HG02840 (cell line): ENCODE measurements around the gene SPEN.
"Not testable (repeated sequence)": the region's sequence is repeated elsewhere in the genome, so short reads cannot be mapped to it uniquely, and the experiment has no call there.

Source experiments
- ATAC-seq: cut with Tn5 transposase; IDR thresholded peaks from one replicate; pipeline ENCODE4 v1.9.1; 2021; ENCODE audit warnings: mild to moderate bottlenecking, moderate library complexity, moderate number of reproducible peaks; ENCODE audit not compliant: unreplicated experiment, low FRiP score

Gene SPEN

GRCh38 chr1:15885701-15886610 lies 38.4 kb downstream of the SPEN start:
- no peak for ATAC-seq

GRCh38 chr1:15886611-15887167 lies 39.2 kb downstream of the SPEN start:
- no peak for ATAC-seq

GRCh38 chr1:15892857-15893599 lies 45.5 kb downstream of the SPEN start:
- not testable (repeated sequence) for ATAC-seq

- ATAC-seq = no peak
Observed at GRCh38 chr1:15895233-15895632, 47.7 kb downstream of the SPEN start.

GRCh38 chr1:15896841-15897610 lies 49.5 kb downstream of the SPEN start:
- ATAC-seq = not testable (repeated sequence)

GRCh38 chr1:15899266-15899665 lies 51.8 kb downstream of the SPEN start:
- ATAC-seq = no peak

GRCh38 chr1:15900662-15901279 lies 53.3 kb downstream of the SPEN start:
- ATAC-seq = no peak

- ATAC-seq = no peak
Observed at GRCh38 chr1:15902882-15903281, 55.4 kb downstream of the SPEN start.

- no peak for ATAC-seq
Observed at GRCh38 chr1:15908597-15908996, 61.1 kb downstream of the SPEN start.

- ATAC-seq = no peak
Observed at GRCh38 chr1:15911141-15911540, 63.6 kb downstream of the SPEN start.

- no peak for ATAC-seq
Observed at GRCh38 chr1:15911927-15912326, 64.4 kb downstream of the SPEN start.

GRCh38 chr1:15913607-15914006 lies 66.1 kb downstream of the SPEN start:
- not testable (repeated sequence) for ATAC-seq

GRCh38 chr1:15915991-15916390 lies 68.5 kb downstream of the SPEN start:
- no peak for ATAC-seq

GRCh38 chr1:15916417-15916816 lies 68.9 kb downstream of the SPEN start:
- ATAC-seq = no peak

- ATAC-seq = no peak
Observed at GRCh38 chr1:15916916-15917315, 69.4 kb downstream of the SPEN start.

GRCh38 chr1:15918962-15919715 lies 71.6 kb downstream of the SPEN start:
- ATAC-seq = peak; percentile 57

- no peak for ATAC-seq
Observed at GRCh38 chr1:15923241-15923640, 75.7 kb downstream of the SPEN start.

- not testable (repeated sequence) for ATAC-seq
Observed at GRCh38 chr1:15926448-15926847, 78.9 kb downstream of the SPEN start.
